GM18873 (cell line): ENCODE results near the gene PKP3.

Experiments
- ATAC-seq: cut with Tn5 transposase; IDR thresholded peaks from one replicate; pipeline ENCODE4 v1.9.1; 2021; ENCODE audit warnings: mild to moderate bottlenecking, moderate library complexity, moderate number of reproducible peaks; ENCODE audit not compliant: unreplicated experiment, low FRiP score

PKP3 gene

GRCh38 chr11:441043-441417, 47.0 kb downstream of the PKP3 start:
- no peak for ATAC-seq

GRCh38 chr11:441418-442274, 47.6 kb downstream of the PKP3 start, which contains the start of gene ANO9:
ANO9 (minus strand) TSS chr11:442011; CDS start chr11:441926, 85 bp downstream.
- no peak for ATAC-seq

GRCh38 chr11:442611-443081, 48.6 kb downstream of the PKP3 start:
- no peak for ATAC-seq

- ATAC-seq, result no peak
Observed at GRCh38 chr11:443542-444199, 49.7 kb downstream of the PKP3 start.

GRCh38 chr11:444396-445144, 50.6 kb downstream of the PKP3 start:
- no peak for ATAC-seq

GRCh38 chr11:445765-446588, 52.0 kb downstream of the PKP3 start:
- ATAC-seq, result no peak

- ATAC-seq, result no peak
Observed at GRCh38 chr11:446891-447290, 52.9 kb downstream of the PKP3 start.

- no peak for ATAC-seq
Observed at GRCh38 chr11:447923-448731, 54.1 kb downstream of the PKP3 start.

GRCh38 chr11:449889-450808, 56.1 kb downstream of the PKP3 start, which contains the start of gene PTDSS2:
PTDSS2 (plus strand) TSS chr11:450279; CDS start chr11:450456, 177 bp downstream.
- peak; percentile 73 for ATAC-seq

- no peak for ATAC-seq
Observed at GRCh38 chr11:450809-451451, 56.9 kb downstream of the PKP3 start.

GRCh38 chr11:451738-452137, 57.7 kb downstream of the PKP3 start:
- ATAC-seq, result no peak

GRCh38 chr11:452203-452744, 58.3 kb downstream of the PKP3 start:
- no peak for ATAC-seq

GRCh38 chr11:452916-453527, 59.0 kb downstream of the PKP3 start:
- ATAC-seq, result no peak

GRCh38 chr11:453564-453963, 59.6 kb downstream of the PKP3 start:
- ATAC-seq, result no peak

- ATAC-seq, result no peak
Observed at GRCh38 chr11:454043-454442, 60.0 kb downstream of the PKP3 start.
